IgD-negative memory B cell (primary cell): ENCODE measurements around the gene TMEM38A. TPM values are rescaled to one million over a fixed set of nuclear protein-coding genes. Genes with fewer than 3 reads are reported as not detected.
A peak's percentile ranks its signal among the peaks of the same experiment; 100 is the strongest.
"Not testable (repeated sequence)": the region's sequence is repeated elsewhere in the genome, so short reads cannot be mapped to it uniquely, and the experiment has no call there.

Experiments
- H3K27ac Mint-ChIP-seq, 3 donors: one replicate each; pipeline ENCODE4 v1.8.0; 2020 to 2022; ENCODE audit warnings: mild to moderate bottlenecking in 3 of 3, mixed read lengths in 3 of 3, moderate library complexity in 1 of 3
- H3K27me3 Mint-ChIP-seq: one replicate; pipeline ENCODE4 v1.8.0; 2021; ENCODE audit warnings: mixed read lengths
- H3K36me3 Mint-ChIP-seq: one replicate; pipeline ENCODE4 v1.8.0; 2020; ENCODE audit warnings: mild to moderate bottlenecking, mixed read lengths
- H3K4me1 Mint-ChIP-seq, 3 donors: one replicate each; pipeline ENCODE4 v1.8.0; 2020 to 2022; ENCODE audit warnings: mixed read lengths in 3 of 3, mild to moderate bottlenecking in 1 of 3
- H3K4me3 Mint-ChIP-seq, 4 donors: one replicate each; pipeline ENCODE4 v1.8.0; 2020 to 2022; ENCODE audit warnings: mild to moderate bottlenecking in 4 of 4, mixed read lengths in 4 of 4, moderate library complexity in 3 of 4
- H3K9me3 Mint-ChIP-seq, 3 donors: one replicate each; pipeline ENCODE4 v1.8.0; 2020 to 2021; ENCODE audit warnings: mixed read lengths in 3 of 3, mild to moderate bottlenecking in 1 of 3
- polyA plus RNA-seq: library from polyadenylated mRNA; unstranded; fragments of 300-500 nt; fragmentation: Illumina TruSeq; gene quantifications from one replicate; pipeline ENCODE4 v1.2.3, GENCODE V29; 2021

Gene TMEM38A
- polyA plus RNA-seq, 1 donor from 2014 or later: 11.0 TPM

GRCh38 chr19:16652854-16653253, 8.1 kb upstream of the TMEM38A start:
- Mint-ChIP-seq H3K4me3 (peak overlapping the region in 1 of 4 donors; percentile 73), H3K27me3 (no peaks in the 10 kb centered on the region), H3K27ac (no peak overlapping the region), H3K4me1 (peaks cover 8 to 17% (median 8%) of the 10 kb centered on the region in 3 donors), H3K9me3 (no peaks in the 10 kb centered on the region), H3K36me3 (peaks cover 9% of the 10 kb centered on the region)

- Mint-ChIP-seq H3K4me1 (peaks cover 11 to 24% (median 17%) of the 10 kb centered on the region in 3 donors), H3K9me3 (no peaks in the 10 kb centered on the region), H3K27ac (no peak overlapping the region), H3K36me3 (peaks cover 9% of the 10 kb centered on the region), H3K27me3 (no peaks in the 10 kb centered on the region), H3K4me3 (peak overlapping the region in 1 of 4 donors; percentile 26)
These were observed 6.8 kb upstream of the TMEM38A start for GRCh38 chr19:16654140-16654539.

- Mint-ChIP-seq H3K4me1 (peaks cover 11 to 22% (median 17%) of the 10 kb centered on the region in 3 donors), H3K27me3 (no peaks in the 10 kb centered on the region), H3K36me3 (peaks cover 9% of the 10 kb centered on the region), H3K4me3 (peak overlapping the region in 1 of 4 donors; percentile 26), H3K9me3 (no peaks in the 10 kb centered on the region), H3K27ac (peak overlapping the region in 2 of 3 donors; percentile 33 to 73)
These were observed 6.3 kb upstream of the TMEM38A start for GRCh38 chr19:16654627-16655026.

- Mint-ChIP-seq H3K4me3 (peak overlapping the region in 1 of 4 donors; percentile 22), H3K27ac (no peak overlapping the region), H3K27me3 (no peaks in the 10 kb centered on the region), H3K36me3 (peaks cover 9% of the 10 kb centered on the region), H3K4me1 (peaks cover 11 to 19% (median 17%) of the 10 kb centered on the region in 3 donors), H3K9me3 (no peaks in the 10 kb centered on the region)
These were observed 5.2 kb upstream of the TMEM38A start for GRCh38 chr19:16655727-16656126.

- Mint-ChIP-seq H3K4me3 (peak overlapping the region in 2 of 4 donors; percentile 22 to 75), H3K9me3 (no peaks in the 10 kb centered on the region), H3K27me3 (no peaks in the 10 kb centered on the region), H3K36me3 (peaks cover 5% of the 10 kb centered on the region), H3K4me1 (peaks cover 15 to 20% (median 19%) of the 10 kb centered on the region in 3 donors), H3K27ac (peak overlapping the region in 2 of 3 donors; percentile 59 to 74)
These were observed 3.6 kb upstream of the TMEM38A start for GRCh38 chr19:16657384-16657783.

GRCh38 chr19:16659464-16659831, 1.5 kb upstream of the TMEM38A start:
- Mint-ChIP-seq H3K27ac (peak overlapping the region; percentile 47 to 99 (median 95)), H3K4me3 (peak overlapping the region; percentile 95 to 100 (median 98)), H3K4me1 (peaks cover 20 to 25% (median 20%) of the 10 kb centered on the region in 3 donors)

GRCh38 chr19:16659832-16660708, 869 bp upstream of the TMEM38A start, which contains the start of gene SMIM7:
TSS of gene SMIM7 (minus strand) at chr19:16660144. CDS start at chr19:16660110, 34 bp downstream.
- H3K4me1 Mint-ChIP-seq: peaks cover 20 to 25% (median 20%) of the 10 kb centered on the region in 3 donors
- H3K27me3 Mint-ChIP-seq: no peaks in the 10 kb centered on the region
- H3K4me3 Mint-ChIP-seq: peak within 1 kb of the TSS; percentile 95 to 100 (median 98)
- no peaks in the 10 kb centered on the region for H3K9me3 Mint-ChIP-seq
- H3K36me3 Mint-ChIP-seq: no peaks in the 10 kb centered on the region
- peak within 1 kb of the TSS; percentile 47 to 99 (median 95) for H3K27ac Mint-ChIP-seq

More at GRCh38 chr19:16659464-16659831, 1.5 kb upstream of the TMEM38A start:
- Mint-ChIP-seq H3K9me3 (no peaks in the 10 kb centered on the region), H3K27me3 (no peaks in the 10 kb centered on the region), H3K36me3 (no peaks in the 10 kb centered on the region)

- Mint-ChIP-seq H3K4me1 (peaks cover 20 to 22% (median 20%) of the 10 kb centered on the region in 3 donors), H3K27me3 (no peaks in the 10 kb centered on the region), H3K36me3 (no peaks in the 10 kb centered on the region), H3K4me3 (peak overlapping the region; percentile 86 to 97 (median 96)), H3K9me3 (no peaks in the 10 kb centered on the region), H3K27ac (peak overlapping the region; percentile 87 to 92 (median 91))
These were observed 618 bp downstream of the TMEM38A start for GRCh38 chr19:16661480-16662034.

- peaks cover 0 to 6% (median 5%) of the 10 kb centered on the region in 3 donors for H3K4me1 Mint-ChIP-seq
- H3K9me3 Mint-ChIP-seq: no peaks in the 10 kb centered on the region
- no peak overlapping the region for H3K27ac Mint-ChIP-seq
- no peak overlapping the region for H3K4me3 Mint-ChIP-seq
- no peaks in the 10 kb centered on the region for H3K27me3 Mint-ChIP-seq
- H3K36me3 Mint-ChIP-seq: peaks cover under 1% of the 10 kb centered on the region
These were observed 7.2 kb downstream of the TMEM38A start for GRCh38 chr19:16668176-16668575.

GRCh38 chr19:16668702-16669101, 7.8 kb downstream of the TMEM38A start:
- not testable (repeated sequence) for H3K27ac Mint-ChIP-seq, H3K9me3 Mint-ChIP-seq, H3K27me3 Mint-ChIP-seq, H3K36me3 Mint-ChIP-seq, H3K4me1 Mint-ChIP-seq, H3K4me3 Mint-ChIP-seq

GRCh38 chr19:16670291-16670690, 9.4 kb downstream of the TMEM38A start:
- H3K4me3 Mint-ChIP-seq: no peak overlapping the region
- H3K36me3 Mint-ChIP-seq: peaks cover 5% of the 10 kb centered on the region
- H3K27me3 Mint-ChIP-seq: no peaks in the 10 kb centered on the region

GRCh38 chr19:16671652-16672274, 10.8 kb downstream of the TMEM38A start:
- no peaks in the 10 kb centered on the region for H3K27me3 Mint-ChIP-seq
- H3K4me3 Mint-ChIP-seq: no peak overlapping the region
- H3K36me3 Mint-ChIP-seq: peaks cover 5% of the 10 kb centered on the region
- no peak overlapping the region for H3K27ac Mint-ChIP-seq
- peaks cover 0 to 1% (median 0%) of the 10 kb centered on the region in 3 donors for H3K4me1 Mint-ChIP-seq
- no peaks in the 10 kb centered on the region for H3K9me3 Mint-ChIP-seq

More at GRCh38 chr19:16670291-16670690, 9.4 kb downstream of the TMEM38A start:
- peaks cover 0 to 1% (median 0%) of the 10 kb centered on the region in 3 donors for H3K4me1 Mint-ChIP-seq
- H3K27ac Mint-ChIP-seq: no peak overlapping the region
- H3K9me3 Mint-ChIP-seq: no peaks in the 10 kb centered on the region

- Mint-ChIP-seq H3K9me3 (no peaks in the 10 kb centered on the region), H3K27me3 (no peaks in the 10 kb centered on the region), H3K4me3 (no peak overlapping the region), H3K4me1 (peaks cover 0 to 1% (median 0%) of the 10 kb centered on the region in 3 donors), H3K36me3 (peaks cover 5% of the 10 kb centered on the region), H3K27ac (peak overlapping the region in 2 of 3 donors; percentile 35 to 74)
These were observed 12.3 kb downstream of the TMEM38A start for GRCh38 chr19:16673231-16673630.

- not testable (repeated sequence) for H3K4me3 Mint-ChIP-seq
These were observed 12.9 kb downstream of the TMEM38A start for GRCh38 chr19:16673839-16674238.

More at GRCh38 chr19:16673839-16674238, 12.9 kb downstream of the TMEM38A start:
- not testable (repeated sequence) for H3K27ac Mint-ChIP-seq, H3K9me3 Mint-ChIP-seq, H3K4me1 Mint-ChIP-seq, H3K27me3 Mint-ChIP-seq, H3K36me3 Mint-ChIP-seq
